ENCODE data around the gene KLHL22.
"Not testable (repeated sequence)": the region's sequence is repeated elsewhere in the genome, so short reads cannot be mapped to it uniquely, and the experiment has no call there.

KLHL22 gene

DNA sequence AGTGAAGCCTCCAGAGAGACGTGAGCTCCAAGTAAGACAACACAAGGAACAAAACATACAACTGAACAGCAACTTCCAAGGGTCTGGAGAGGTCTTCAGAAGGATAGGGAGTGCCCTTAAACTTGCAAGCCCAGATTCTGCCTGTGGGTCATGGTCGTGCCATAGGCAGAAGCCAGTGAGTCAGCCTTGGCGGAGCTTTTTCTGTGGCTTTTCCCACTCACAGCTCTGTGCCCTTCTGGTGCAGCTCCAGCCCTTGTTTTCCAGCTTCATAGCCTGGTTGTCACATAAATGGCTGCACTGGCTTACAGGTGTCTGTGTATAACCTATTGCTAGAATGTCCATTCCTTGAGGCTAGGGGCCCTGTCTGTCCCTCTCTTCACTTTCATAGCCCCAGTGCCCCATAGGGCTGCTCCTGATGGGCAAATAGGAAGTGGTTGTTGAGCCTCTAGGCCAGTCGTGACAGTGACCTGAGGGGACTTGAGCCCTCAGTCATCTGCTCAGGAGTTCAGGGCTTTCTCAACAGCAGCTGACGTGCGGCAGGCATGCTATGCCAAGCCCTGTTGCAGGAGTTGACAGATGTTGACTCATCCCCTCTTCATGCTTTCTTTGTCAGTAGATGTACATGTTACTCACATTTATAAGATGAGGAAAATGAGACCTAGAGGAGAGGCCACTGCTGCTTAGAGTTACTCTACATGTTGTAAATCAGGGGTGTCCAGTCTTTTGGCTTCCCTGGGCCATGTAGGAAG lies 19.2 kb upstream of the KLHL22 start:
- peak; percentile 92 for DNase-seq (ENCODE audit: low read depth)
- TF ChIP-seq, protein P1, sequence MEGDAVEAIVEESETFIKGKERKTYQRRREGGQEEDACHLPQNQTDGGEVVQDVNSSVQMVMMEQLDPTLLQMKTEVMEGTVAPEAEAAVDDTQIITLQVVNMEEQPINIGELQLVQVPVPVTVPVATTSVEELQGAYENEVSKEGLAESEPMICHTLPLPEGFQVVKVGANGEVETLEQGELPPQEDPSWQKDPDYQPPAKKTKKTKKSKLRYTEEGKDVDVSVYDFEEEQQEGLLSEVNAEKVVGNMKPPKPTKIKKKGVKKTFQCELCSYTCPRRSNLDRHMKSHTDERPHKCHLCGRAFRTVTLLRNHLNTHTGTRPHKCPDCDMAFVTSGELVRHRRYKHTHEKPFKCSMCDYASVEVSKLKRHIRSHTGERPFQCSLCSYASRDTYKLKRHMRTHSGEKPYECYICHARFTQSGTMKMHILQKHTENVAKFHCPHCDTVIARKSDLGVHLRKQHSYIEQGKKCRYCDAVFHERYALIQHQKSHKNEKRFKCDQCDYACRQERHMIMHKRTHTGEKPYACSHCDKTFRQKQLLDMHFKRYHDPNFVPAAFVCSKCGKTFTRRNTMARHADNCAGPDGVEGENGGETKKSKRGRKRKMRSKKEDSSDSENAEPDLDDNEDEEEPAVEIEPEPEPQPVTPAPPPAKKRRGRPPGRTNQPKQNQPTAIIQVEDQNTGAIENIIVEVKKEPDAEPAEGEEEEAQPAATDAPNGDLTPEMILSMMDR (conservative IDR thresholded peaks at IDR 0.05; ENCODE audit: low read length) = no peak

DNA sequence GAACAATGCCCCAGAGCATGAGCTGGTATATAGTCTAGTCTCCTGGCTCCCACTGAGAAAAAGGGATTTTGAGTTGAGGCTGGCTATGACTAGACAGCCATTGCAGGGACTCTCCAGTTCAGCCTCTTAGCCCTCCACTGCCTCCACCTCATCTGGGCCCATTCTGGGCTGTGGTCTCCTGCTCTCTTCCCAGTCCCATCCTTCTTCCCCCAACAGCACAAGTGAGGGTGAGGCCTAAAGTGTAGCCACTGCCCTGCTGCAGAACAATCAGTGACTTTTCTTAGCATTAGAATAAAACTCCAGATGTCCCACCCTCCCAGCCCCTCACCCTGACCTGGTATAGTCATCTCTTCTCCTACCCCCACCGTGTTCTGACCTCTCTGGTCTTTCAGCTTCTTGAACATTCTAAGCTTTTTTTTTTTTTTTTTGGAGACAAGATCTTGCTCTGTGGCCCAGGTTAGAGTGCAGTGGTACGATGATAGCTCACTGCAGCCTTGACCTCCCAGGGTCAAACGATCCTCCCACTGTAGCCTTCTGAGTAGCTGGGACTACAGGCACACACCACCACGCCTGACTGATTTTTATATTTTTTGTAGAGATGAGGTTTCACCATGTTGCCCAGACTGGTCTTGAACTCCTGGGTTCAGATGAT lies 16.1 kb upstream of the KLHL22 start:
- DNase-seq (ENCODE audit: low read depth) = no peak
- TF ChIP-seq, protein P1 (conservative IDR thresholded peaks at IDR 0.05; ENCODE audit: low read length) = no peak
- H3K4me3 ChIP-seq (ENCODE audit: low read length) = no peak overlapping the region

More for the DNA sequence above, 19.2 kb upstream of the KLHL22 start:
- H3K4me3 ChIP-seq (ENCODE audit: low read length) = no peak overlapping the region

DNA sequence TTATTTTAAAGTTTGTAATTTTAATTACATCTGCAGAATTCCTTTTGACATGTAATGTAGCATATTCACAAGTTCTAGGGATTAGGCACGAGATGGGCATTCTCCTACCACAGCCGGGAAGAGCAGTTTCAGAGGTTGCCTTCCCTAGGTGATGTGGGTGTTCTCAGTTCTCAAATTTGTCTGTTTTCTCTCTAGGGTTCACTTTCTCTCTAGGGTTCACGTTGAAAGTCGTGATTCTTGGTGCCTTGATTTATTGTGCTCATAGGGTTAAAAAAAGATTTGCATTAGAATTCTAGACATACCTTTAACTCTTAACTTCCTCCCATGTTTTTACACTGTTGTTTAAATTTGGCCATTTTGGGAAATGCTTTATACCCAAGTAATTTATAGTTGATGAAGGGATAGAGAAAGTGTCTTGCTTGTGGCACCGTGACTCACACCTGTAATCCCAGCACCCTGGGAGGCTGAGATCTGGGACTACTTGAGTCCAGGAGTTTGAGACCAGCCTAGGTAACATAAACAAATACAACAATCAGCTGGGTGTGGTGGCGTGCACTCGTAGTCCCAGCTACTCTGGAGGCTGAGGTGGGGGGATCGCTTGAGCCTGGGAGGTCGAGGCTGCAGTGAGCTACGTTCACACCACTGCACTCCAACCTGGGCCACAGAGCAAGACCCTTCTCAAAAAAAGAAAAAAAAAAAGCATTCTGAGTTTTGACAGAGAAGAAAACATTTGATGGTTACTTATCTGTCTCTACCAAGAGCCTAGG lies 15.4 kb upstream of the KLHL22 start:
- no peak for DNase-seq (ENCODE audit: low read depth)
- TF ChIP-seq, protein P1 (conservative IDR thresholded peaks at IDR 0.05; ENCODE audit: low read length) = no peak
- no peak overlapping the region for H3K4me3 ChIP-seq (ENCODE audit: low read length)

GRCh38 chr22:20509344-20510047 lies 13.9 kb upstream of the KLHL22 start:
- DNase-seq (ENCODE audit: low read depth) = peak; percentile 92
- TF ChIP-seq, protein P1 (conservative IDR thresholded peaks at IDR 0.05; ENCODE audit: low read length) = no peak
- peak overlapping the region; percentile 96 for H3K4me3 ChIP-seq (ENCODE audit: low read length)

DNA sequence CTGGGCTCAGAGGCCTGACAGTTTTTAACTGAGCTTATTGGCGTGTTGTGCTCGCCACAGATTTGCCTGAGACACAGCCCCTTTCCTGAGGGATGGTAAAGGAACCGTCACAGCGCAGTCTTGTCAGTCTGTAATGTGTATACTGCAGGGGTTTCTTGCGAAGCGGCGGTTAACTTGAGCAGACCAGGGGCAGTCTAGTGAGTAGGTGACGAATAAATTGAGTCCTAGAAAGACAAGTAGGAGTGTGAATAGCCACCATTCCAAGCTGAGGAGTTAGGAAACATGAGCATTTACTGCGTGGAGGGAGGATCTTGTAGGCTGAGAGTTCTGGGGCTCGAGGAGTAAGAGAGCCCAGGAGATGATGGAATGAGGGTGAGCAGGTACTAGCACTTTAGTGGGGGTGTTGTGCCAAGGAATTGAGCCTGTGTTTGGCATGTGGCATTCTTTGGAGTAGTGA lies 13.2 kb upstream of the KLHL22 start:
- TF ChIP-seq, protein P1 (conservative IDR thresholded peaks at IDR 0.05; ENCODE audit: low read length) = no peak
- peak overlapping the region; percentile 96 for H3K4me3 ChIP-seq (ENCODE audit: low read length)

DNA sequence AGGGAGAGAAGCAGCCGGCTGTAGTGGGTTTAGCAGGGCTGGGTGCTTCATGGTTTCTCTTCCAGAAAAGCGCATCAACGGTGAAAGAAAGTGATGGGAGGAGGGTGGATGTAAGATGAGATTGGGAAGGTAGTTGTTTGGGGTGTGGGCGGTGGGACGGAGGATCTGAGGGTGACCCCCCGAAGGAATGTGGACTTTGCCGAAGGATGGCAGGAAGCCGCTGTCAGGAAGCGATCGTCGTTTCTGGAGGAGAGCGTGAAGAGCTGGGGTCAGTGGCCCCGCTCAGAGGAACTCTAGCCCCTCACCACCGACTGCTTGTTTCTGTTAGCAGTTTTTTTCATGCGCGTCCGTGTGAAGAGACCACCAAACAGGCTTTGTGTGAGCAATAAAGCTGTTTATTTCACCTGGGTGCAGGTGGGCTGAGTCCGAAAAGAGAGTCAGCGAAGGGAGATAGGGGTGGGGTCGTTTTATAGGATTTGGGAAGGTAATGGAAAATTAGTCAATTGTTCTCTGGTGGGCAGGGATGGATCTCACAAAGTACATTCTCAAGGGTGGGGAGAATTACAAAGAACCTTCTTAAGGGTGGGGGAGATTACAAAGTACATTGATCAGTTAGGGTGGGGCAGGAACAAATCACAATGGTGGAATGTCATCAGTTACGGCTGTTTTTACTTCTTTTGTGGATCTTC lies 12.6 kb upstream of the KLHL22 start:
- not testable (repeated sequence) for DNase-seq (ENCODE audit: low read depth)
- peak overlapping the region; percentile 96 for H3K4me3 ChIP-seq (ENCODE audit: low read length)

More for the DNA sequence above, 13.2 kb upstream of the KLHL22 start:
- no peak for DNase-seq (ENCODE audit: low read depth)

All from AG10803 (cell line).